ENCODE data around the gene ITPR2.

The ITPR2 gene

DNA sequence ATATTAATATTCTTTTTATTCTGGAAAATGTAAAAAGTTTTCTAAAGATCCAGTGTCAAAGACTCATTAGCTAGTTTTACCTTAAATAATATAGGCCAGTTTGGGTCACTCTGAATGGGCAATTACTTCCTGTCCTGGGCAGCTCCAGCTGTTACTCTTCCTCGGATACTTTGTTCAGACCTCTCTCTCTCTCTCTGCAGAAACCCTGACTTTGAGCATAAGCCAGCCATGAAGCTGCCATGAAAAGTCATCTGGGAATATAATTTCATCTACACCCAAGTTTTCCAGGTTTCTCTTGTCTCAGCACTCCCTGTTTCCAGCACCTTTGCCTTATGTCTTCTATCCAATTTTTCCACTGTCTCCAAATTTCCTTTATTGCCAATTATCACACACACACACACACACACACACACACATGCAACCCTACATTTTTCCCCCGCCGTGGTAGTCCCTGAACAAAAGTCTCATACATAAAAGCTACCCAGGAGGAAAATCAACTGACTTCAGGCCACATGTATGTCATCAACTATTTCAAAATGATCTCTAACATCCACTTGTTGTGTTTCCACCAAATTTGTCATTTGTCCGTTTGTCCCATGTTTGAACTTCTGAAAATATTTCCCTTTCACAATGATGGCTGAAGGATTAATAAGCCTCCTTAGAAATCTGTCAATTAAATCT lies 319.5 kb downstream of the ITPR2 start:
- Histone ChIP-seq H3K79me2 (ENCODE audit: insufficient read depth, low read length) (no peaks in the 10 kb centered on the region), H3K27me3 (ENCODE audit: insufficient read depth, low read length) (no peaks in the 10 kb centered on the region), H3K4me3 (ENCODE audit: low read depth, low read length, poor library complexity, severe bottlenecking) (no peak overlapping the region), H3K9ac (ENCODE audit: low read length) (no peak overlapping the region), H3K4me1 (ENCODE audit: insufficient read depth, low read length, severe bottlenecking) (no peaks in the 10 kb centered on the region), H3K27ac (ENCODE audit: low read depth, low read length, poor library complexity, severe bottlenecking) (no peak overlapping the region), H3K4me2 (ENCODE audit: low read length) (no peak overlapping the region), H3K9me3 (ENCODE audit: low read length) (no peaks in the 10 kb centered on the region), H3K9me2 (ENCODE audit: low read depth, low read length) (no peaks in the 10 kb centered on the region), H3F3A (ENCODE audit: insufficient read depth, low read length) (no peaks in the 10 kb centered on the region), H2AFZ (ENCODE audit: low read length) (no peak overlapping the region), H4K20me1 (ENCODE audit: insufficient read depth, low read length) (no peaks in the 10 kb centered on the region), H3K36me3 (ENCODE audit: insufficient read depth, low read length) (no peaks in the 10 kb centered on the region; the same call in 1 of the 2 replicates)
- TF ChIP-seq EZH2 (IDR thresholded peaks at IDR 0.05; ENCODE audit: borderline replicate concordance, low read length): no peak
- TF ChIP-seq, protein P1, sequence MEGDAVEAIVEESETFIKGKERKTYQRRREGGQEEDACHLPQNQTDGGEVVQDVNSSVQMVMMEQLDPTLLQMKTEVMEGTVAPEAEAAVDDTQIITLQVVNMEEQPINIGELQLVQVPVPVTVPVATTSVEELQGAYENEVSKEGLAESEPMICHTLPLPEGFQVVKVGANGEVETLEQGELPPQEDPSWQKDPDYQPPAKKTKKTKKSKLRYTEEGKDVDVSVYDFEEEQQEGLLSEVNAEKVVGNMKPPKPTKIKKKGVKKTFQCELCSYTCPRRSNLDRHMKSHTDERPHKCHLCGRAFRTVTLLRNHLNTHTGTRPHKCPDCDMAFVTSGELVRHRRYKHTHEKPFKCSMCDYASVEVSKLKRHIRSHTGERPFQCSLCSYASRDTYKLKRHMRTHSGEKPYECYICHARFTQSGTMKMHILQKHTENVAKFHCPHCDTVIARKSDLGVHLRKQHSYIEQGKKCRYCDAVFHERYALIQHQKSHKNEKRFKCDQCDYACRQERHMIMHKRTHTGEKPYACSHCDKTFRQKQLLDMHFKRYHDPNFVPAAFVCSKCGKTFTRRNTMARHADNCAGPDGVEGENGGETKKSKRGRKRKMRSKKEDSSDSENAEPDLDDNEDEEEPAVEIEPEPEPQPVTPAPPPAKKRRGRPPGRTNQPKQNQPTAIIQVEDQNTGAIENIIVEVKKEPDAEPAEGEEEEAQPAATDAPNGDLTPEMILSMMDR (IDR thresholded peaks at IDR 0.05; ENCODE audit: low read length): no peak

DNA sequence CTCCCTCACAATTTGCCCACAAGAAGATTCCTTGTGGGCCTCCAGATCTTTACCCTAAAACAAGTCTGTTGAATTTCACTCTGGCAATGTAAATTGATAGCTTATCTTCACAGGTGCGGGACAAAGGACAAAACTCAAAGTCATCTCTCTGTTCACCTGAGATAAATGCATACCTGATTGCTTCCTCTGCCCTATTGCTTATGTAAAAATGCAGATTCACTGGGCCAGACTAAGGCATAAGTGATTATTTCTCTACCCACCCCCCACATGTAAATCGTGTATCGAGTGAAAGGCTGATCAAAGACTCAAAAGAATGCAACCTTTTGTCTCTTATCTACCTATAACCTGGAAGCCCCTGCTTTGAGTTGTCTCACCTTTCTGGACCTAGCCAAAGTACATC lies 320.8 kb downstream of the ITPR2 start:
- no peaks in the 10 kb centered on the region; the same call in 1 of the 2 replicates for H3K36me3 ChIP-seq (ENCODE audit: insufficient read depth, low read length)

GRCh38 chr12:26510354-26510674 lies 322.7 kb downstream of the ITPR2 start:
- no peaks in the 10 kb centered on the region for H3K27me3 ChIP-seq (ENCODE audit: insufficient read depth, low read length)
- no peaks in the 10 kb centered on the region for H3K9me2 ChIP-seq (ENCODE audit: low read depth, low read length)
- H3K9ac ChIP-seq (ENCODE audit: low read length): no peak overlapping the region
- no peaks in the 10 kb centered on the region for H3F3A ChIP-seq (ENCODE audit: insufficient read depth, low read length)
- H4K20me1 ChIP-seq (ENCODE audit: insufficient read depth, low read length): no peaks in the 10 kb centered on the region
- H3K4me3 ChIP-seq (ENCODE audit: low read depth, low read length, poor library complexity, severe bottlenecking): no peak overlapping the region
- TF ChIP-seq, protein P1 (IDR thresholded peaks at IDR 0.05; ENCODE audit: low read length): no peak
- no peak for TF ChIP-seq EZH2 (IDR thresholded peaks at IDR 0.05; ENCODE audit: borderline replicate concordance, low read length)
- H3K36me3 ChIP-seq (ENCODE audit: insufficient read depth, low read length): no peaks in the 10 kb centered on the region; the same call in 1 of the 2 replicates
- no peak overlapping the region for H3K4me2 ChIP-seq (ENCODE audit: low read length)
- H3K4me1 ChIP-seq (ENCODE audit: insufficient read depth, low read length, severe bottlenecking): no peaks in the 10 kb centered on the region
- H3K27ac ChIP-seq (ENCODE audit: low read depth, low read length, poor library complexity, severe bottlenecking): no peak overlapping the region
- no peak overlapping the region for H2AFZ ChIP-seq (ENCODE audit: low read length)
- no peaks in the 10 kb centered on the region for H3K79me2 ChIP-seq (ENCODE audit: insufficient read depth, low read length)
- no peaks in the 10 kb centered on the region for H3K9me3 ChIP-seq (ENCODE audit: low read length)

More for the DNA sequence above, 320.8 kb downstream of the ITPR2 start:
- H3K4me1 ChIP-seq (ENCODE audit: insufficient read depth, low read length, severe bottlenecking): no peaks in the 10 kb centered on the region
- no peak overlapping the region for H3K9ac ChIP-seq (ENCODE audit: low read length)
- H3F3A ChIP-seq (ENCODE audit: insufficient read depth, low read length): no peaks in the 10 kb centered on the region
- no peak overlapping the region for H3K4me3 ChIP-seq (ENCODE audit: low read depth, low read length, poor library complexity, severe bottlenecking)
- TF ChIP-seq EZH2 (IDR thresholded peaks at IDR 0.05; ENCODE audit: borderline replicate concordance, low read length): no peak
- TF ChIP-seq, protein P1 (IDR thresholded peaks at IDR 0.05; ENCODE audit: low read length): no peak
- H3K9me3 ChIP-seq (ENCODE audit: low read length): no peaks in the 10 kb centered on the region
- no peaks in the 10 kb centered on the region for H3K9me2 ChIP-seq (ENCODE audit: low read depth, low read length)
- no peak overlapping the region for H2AFZ ChIP-seq (ENCODE audit: low read length)
- H3K27me3 ChIP-seq (ENCODE audit: insufficient read depth, low read length): no peaks in the 10 kb centered on the region
- H3K27ac ChIP-seq (ENCODE audit: low read depth, low read length, poor library complexity, severe bottlenecking): no peak overlapping the region
- no peak overlapping the region for H3K4me2 ChIP-seq (ENCODE audit: low read length)
- no peaks in the 10 kb centered on the region for H4K20me1 ChIP-seq (ENCODE audit: insufficient read depth, low read length)
- no peaks in the 10 kb centered on the region for H3K79me2 ChIP-seq (ENCODE audit: insufficient read depth, low read length)

Measured in OCI-LY1 (cell line).